ENCODE measurements around the gene HTATSF1.

DNA sequence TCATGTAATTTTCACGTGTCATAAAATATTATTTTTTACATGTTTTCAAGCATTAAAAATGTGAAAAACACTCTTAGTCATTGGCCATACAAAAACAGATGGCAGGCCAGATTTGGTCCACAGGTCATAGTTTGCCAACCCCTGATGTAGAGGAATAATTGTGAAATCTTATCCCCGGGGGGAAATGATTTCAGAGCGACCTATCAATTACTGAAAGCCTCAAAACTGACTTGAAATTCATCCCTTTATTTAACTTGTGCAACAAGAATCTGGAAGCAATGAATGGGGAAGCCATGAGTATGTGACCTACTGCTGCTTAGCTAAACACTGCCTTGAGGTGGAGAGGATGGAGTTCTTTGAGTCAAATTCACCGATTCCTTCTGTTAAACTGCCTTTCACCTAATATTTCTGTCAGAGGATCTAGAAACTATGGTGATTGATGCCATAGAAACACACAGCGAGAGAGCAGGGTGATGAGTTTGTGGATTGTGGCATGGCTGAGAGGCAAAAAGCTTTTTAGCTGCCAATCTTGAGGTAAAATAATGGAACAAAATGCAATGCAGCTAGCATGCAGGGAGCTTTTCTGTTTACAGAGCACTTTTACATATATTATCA, 40.0 kb upstream of the HTATSF1 start:
- TF ChIP-seq, protein P1, sequence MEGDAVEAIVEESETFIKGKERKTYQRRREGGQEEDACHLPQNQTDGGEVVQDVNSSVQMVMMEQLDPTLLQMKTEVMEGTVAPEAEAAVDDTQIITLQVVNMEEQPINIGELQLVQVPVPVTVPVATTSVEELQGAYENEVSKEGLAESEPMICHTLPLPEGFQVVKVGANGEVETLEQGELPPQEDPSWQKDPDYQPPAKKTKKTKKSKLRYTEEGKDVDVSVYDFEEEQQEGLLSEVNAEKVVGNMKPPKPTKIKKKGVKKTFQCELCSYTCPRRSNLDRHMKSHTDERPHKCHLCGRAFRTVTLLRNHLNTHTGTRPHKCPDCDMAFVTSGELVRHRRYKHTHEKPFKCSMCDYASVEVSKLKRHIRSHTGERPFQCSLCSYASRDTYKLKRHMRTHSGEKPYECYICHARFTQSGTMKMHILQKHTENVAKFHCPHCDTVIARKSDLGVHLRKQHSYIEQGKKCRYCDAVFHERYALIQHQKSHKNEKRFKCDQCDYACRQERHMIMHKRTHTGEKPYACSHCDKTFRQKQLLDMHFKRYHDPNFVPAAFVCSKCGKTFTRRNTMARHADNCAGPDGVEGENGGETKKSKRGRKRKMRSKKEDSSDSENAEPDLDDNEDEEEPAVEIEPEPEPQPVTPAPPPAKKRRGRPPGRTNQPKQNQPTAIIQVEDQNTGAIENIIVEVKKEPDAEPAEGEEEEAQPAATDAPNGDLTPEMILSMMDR (IDR thresholded peaks at IDR 0.05), result no peak
- TF ChIP-seq POLR2A (IDR thresholded peaks at IDR 0.05), result no peak
- TF ChIP-seq POLR2AphosphoS5 (IDR thresholded peaks at IDR 0.05), result no peak
- TF ChIP-seq EP300 (IDR thresholded peaks at IDR 0.05), result no peak
